IPS-NIHi11 (cell line): ENCODE measurements around the gene ITGA4.
"Not testable (repeated sequence)": the region's sequence is repeated elsewhere in the genome, so short reads cannot be mapped to it uniquely, and the experiment has no call there.

ENCODE experiments used
- DNase-seq: peaks from one replicate; pipeline ENCODE4 v3.0.0; 2012; ENCODE audit warnings: mixed read lengths, low spot score

ITGA4 gene

DNA sequence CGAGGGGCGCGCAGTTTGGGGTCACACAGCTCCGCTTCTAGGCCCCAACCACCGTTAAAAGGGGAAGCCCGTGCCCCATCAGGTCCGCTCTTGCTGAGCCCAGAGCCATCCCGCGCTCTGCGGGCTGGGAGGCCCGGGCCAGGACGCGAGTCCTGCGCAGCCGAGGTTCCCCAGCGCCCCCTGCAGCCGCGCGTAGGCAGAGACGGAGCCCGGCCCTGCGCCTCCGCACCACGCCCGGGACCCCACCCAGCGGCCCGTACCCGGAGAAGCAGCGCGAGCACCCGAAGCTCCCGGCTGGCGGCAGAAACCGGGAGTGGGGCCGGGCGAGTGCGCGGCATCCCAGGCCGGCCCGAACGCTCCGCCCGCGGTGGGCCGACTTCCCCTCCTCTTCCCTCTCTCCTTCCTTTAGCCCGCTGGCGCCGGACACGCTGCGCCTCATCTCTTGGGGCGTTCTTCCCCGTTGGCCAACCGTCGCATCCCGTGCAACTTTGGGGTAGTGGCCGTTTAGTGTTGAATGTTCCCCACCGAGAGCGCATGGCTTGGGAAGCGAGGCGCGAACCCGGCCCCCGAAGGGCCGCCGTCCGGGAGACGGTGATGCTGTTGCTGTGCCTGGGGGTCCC, at the start of gene ITGA4:
ITGA4 (plus strand) TSS at position 266 of the 620 bp plus-strand sequence; CDS start at position 535, 269 bp downstream.
- peak; percentile 83 for DNase-seq

DNA sequence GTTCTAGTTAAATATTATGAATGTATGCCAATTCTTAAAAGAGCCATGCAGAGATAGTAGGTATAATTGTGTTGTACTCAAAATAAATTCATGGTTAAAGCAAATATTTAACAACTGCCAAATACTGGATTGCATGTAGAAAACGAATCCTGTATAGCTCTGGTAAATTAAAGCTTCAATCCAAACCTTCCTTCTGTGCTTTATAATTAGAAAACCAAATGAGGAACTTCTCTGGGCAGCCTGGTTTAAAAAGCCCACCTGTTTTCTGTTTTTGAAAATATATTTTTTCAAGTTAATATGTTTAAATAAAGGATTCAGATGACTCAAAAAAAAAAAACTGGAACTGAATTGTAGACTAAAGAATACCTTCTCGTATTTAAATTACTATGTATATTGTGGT, 48.3 kb upstream of the ITGA4 start:
- no peak for DNase-seq

DNA sequence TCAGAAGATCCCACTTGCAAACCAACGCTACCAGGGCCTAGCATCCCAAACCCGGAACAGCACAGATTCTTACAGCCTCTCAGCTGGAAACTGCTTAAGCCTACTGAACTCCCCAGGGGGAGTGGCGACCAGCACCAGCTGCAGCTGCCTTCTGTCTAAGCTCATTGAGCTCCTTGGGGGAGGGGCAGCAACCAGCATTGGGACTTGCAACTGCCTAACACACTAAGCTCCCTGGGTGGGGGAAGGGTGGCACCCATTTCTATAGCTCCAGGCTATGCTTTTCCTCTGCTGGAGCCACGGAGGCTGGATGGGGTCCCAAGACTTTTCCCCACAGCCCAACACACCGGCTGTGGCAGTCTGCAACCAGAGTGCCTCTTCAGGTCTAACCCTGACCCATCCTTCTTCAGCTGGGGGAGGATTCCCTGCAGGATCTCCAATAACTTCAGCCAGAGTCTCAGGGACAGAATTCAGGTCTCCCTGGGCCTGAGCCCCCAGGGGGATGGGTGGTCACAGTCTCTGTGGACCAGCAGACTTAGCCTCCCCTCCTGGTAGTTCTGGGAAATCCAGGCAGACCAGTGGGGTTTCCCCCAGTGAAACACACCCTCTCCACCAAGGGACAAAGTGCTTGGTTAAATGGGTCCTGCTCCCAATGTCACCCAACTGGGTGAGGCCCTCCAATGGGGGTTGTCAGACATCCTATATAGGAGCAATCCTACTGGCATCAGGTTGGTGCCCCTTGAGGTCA, 45.9 kb upstream of the ITGA4 start:
- peak; percentile 13 for DNase-seq

DNA sequence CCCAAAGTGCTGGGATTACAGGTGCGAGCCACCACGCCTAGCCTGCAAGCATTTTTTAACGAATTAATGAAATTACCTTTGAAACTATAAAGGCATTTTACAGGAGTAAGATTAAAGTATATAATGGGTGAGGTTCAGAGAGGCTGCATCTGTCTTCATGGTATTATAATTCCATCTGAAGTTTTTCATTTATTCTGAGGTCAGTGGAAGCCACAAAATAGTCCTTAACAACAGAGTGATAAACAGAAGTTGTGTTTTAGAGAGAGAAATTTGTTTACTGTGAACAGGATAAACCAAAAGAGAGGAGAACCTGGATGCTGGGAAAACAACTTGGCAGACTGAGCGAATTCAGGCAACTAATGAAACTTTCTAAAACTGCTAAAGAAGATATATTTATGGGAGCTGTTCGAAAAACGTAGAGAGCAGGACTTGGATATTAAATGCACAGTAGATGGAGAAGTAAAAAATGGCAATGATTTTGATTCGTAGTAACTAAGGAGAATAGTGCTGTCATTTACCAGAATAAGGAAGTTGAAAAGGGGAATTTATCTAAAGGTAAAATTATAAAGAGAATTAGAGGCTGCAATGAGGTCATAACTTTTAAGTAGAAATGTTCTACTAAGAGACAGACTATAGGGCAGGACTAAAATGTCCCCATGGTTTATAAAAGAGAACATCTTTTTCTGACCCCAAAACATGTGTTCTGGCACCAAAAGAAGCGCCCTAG, 37.9 kb upstream of the ITGA4 start:
- DNase-seq: no peak

DNA sequence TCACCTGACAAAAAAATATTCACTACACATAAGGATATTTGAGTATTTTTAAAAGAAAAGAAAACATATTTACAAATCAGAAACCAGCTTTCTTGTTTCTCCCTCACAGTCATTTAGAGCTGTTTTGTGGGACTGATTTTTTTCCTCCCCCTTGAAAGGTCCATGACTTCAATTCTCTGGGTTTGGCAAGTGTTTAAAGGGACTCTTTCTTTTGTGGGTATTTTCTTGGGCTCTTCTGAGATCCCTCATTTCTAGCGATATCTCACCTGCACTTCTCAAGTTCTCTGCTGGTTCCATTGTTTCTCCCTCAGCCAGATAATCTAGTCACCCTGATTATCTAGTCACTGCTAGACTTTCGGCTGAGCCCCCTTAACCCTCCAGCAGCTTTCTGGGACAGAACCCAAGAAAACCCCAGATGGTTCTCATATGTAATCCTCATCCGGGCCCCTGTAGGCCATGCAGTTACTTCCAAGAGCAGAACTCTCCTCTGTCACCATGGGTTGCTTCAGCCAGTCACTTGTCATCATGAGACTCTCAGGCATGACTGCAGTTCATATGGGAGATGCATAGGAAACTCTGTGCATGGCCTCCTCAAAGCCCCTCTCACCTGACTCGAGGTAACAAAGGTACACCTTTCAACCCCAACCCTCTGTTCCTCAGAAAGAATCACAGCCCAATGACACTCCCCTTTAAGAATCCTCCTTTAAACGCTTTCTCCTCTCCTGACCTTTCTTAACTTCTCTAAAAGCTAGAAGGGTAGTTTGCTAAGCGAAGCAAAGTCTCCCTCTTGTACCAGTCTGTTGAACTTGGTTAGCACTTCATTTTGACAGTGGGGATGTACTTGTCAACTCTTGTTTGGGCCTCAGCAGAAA, 36.7 kb upstream of the ITGA4 start:
- no peak for DNase-seq

DNA sequence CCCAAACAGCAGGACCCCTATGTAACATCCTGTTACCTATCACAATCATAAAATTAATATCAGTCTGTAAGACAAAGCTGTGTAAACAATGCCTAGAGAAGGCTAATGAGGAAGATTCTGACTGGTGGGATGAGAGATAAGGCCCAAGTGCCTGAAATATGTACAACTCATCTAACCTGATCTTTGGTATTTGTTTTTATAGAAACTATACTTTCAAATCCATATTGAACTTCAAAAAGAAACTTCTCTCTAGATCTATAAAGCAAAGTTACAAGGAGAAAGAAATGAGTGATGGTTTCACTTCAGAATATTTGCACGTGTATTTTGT, 36.1 kb upstream of the ITGA4 start:
- no peak for DNase-seq

DNA sequence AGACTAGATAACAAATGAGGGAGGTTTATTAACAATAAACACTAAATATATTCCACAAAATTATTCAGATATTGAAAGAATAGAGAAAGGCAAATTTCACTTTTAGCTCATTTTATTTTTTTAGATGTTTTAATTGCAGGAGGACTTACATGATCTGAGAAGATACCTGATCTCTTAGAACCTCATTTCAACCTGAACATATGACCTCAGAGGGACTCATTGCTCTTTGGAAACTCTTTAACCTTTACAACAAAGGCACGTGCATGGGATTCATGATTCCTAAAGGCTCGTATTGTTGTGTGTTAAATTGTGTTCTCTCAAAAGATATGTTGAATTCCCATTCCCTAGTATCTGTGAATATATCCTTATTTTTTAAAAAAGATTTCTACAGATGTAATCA, 35.7 kb upstream of the ITGA4 start:
- DNase-seq: no peak

DNA sequence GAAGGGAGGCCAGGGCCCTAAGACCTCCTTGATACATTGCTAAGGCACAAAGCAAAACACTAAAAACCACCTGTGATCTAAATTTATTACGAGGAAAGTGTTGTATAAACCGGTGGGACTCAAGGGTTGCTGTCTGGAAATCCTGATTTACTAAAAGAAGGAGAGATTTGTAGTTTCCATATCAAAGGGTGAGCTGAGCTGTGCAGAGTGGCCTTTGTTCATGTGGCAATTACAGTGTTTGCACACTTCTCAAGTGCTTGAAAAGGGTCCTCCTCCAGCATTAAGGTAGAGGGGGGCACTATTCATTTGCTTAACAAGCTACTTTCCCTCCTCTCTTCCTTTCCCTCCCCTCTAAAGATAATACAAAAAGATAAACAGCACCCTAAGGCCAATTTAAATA, 30.5 kb upstream of the ITGA4 start:
- no peak for DNase-seq

DNA sequence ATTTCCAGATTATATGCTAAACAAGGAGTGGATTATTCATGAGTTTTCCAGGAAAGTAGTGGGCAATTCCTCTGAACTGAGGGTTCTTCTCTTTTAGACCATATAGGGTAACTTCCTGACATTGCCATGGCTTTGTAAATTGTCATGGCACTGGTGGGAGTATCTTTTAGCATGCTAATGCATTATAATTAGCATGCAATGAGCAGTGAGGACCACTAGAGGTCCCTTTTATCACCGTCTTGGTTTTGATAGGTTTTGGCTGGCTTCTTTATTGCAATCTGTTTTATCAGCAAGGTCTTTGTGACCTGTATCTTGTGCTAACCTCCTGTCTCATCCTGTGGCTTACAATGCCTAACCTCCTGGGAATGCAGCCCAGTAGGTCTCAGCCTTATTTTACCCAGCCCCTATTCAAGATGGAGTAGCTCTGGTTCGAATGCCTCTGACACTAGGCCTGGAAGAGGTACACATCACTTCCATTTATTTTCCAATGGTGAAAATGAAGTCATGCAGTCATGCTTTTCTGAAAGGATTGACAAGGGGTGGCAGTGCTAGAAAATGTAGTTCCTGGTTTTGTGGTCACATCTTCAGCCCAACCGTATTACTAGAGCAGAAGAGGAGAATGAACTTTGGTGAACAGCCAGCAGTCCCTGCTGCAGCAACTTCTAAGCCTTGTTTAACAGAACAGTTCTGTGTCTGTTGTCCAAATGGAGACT, 26.6 kb upstream of the ITGA4 start:
- no peak for DNase-seq

DNA sequence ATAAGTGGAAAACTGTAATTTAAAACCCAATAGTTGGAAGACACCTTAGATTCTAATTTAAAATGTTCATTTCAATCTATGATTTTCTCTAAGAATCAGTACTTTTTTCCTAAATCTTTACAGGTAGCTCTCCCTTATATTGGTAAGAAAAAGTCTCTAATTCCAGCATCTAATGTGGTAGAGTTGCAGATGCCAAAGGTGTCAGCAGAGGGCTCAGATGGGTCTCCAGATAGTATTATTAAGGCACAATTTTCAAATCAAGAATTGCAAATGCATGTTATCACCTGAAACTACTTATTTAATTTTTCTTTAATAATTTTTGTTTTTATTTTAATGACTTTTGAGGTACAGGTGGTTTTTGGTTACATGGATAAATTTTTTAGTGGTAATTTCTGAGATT, 25.5 kb upstream of the ITGA4 start:
- no peak for DNase-seq

DNA sequence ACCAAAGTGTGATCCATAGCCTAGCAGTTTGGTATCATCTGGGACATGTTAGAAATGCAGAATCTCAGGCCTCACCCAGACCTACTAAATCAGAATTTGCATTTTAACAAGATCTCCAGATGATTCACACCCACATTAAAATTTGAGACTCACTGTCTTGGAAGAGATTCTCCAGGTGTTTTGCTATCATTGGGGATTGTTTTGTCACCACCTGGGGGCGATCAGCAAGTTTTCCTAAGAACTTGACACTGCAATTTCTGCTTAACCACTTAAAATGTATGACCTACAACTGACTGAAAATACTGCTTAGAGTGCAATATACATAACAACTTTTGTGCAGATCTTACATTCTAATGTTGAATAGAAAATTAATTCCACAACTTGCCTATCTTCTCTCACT, 18.9 kb upstream of the ITGA4 start:
- peak; percentile 27 for DNase-seq

DNA sequence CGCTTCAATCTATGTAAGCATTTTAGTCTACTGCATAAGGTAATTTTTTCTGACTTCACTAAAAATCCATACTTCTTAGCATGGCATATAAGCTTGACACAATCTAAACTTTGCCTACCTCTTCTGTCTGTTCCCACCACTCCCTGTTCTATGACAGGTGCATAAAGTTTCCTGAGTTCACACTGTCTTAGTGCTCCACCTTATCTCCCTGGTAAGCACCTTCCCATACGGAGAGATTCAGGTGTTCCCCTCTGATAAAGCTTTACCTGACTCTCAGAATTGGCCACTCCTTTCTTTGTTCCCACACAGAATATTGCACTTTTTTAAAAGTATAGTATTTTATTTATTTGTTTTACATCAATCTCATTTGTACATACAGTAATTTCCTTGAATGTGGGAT, 16.8 kb upstream of the ITGA4 start:
- no peak for DNase-seq

DNA sequence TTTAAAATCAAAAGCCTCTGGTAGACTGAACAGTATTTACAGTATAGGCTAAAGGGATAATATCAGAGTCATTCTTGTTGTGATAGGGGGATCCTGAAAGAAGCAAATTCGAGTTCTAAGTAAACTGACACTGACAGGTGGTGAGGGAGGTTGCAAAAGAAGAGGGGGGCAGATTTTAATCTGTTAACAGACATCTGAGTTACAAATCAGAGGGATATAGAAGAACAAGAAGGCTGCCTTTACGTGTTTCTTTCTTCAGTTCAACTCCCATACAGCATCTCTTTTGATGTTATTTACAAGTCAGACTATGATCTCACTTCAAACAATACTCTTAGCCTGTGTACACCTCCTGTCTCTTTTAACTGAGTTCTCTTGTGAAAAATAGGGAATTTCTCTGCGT, 16.3 kb upstream of the ITGA4 start:
- no peak for DNase-seq

DNA sequence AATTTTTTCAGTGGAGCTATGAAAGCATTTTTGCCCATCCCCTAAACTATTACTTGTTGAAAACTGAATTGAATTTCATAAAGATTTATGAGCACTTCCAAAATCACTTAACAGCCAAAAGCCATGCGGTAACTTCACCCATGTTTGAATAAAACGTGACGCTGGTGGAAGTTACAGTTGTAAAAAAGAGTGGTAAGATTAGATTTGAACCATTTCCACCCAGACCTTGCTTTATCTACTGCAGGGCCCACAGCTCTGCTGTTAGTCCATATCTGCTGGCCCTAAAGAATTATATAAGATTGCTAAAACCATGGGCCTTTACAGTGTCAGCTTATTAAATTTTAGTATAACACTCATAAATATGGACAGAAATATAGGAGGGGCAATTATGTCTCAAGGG, 15.5 kb upstream of the ITGA4 start:
- no peak for DNase-seq

DNA sequence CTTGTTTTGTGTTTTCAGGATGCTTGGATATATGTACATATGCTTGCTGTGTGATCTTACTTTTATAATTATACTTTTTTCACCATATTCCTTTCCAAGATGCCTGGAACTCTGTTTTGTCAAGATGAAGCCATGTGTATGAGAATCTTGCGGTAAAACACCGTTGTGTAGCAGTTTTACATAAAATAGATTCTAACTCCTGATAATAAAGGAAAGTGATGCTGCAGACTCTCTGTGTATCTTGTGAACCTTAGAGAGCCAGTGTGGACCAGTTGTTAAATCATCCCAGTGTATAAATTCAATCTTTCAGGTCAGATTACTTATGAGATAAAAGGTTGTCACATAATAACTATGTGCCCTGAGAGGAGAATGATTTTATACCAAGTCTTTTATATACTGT, 12.5 kb upstream of the ITGA4 start:
- no peak for DNase-seq

DNA sequence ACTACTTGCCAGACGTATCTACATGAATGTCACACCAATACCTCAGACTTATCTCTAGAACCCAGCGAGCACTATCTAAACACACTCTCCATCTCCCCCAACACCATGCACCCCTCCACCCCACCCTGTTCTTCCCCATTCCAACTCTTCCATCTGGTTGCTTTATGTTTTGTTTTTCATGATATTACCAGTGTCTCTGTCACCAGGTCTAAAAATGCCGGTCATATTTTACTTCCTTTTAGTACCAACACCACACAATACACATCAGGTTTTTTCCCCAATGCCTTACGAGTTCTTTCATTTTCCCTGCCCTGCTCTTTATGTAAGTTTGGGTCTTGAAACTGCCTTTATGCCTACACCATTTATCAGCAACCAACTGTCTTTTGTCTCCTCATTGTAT, 10.2 kb upstream of the ITGA4 start:
- DNase-seq: no peak

DNA sequence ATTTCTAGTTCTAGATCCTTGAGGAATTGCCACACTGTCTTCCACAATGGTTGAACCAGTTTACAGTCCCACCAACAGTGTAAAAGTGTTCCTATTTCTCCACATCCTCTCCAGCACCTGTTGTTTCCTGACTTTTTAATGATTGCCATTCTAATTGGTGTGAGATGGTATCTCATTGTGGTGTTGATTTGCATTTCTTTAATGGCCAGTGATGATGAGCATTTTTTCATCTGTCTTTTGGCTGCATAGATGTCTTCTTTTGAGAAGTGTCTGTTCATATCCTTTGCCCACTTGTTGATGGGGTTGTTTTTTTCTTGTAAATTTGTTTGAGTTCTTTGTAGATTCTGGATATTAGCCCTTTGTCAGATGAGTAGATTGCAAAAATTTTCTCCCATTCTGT, 7.9 kb upstream of the ITGA4 start:
- DNase-seq: not testable (repeated sequence)

DNA sequence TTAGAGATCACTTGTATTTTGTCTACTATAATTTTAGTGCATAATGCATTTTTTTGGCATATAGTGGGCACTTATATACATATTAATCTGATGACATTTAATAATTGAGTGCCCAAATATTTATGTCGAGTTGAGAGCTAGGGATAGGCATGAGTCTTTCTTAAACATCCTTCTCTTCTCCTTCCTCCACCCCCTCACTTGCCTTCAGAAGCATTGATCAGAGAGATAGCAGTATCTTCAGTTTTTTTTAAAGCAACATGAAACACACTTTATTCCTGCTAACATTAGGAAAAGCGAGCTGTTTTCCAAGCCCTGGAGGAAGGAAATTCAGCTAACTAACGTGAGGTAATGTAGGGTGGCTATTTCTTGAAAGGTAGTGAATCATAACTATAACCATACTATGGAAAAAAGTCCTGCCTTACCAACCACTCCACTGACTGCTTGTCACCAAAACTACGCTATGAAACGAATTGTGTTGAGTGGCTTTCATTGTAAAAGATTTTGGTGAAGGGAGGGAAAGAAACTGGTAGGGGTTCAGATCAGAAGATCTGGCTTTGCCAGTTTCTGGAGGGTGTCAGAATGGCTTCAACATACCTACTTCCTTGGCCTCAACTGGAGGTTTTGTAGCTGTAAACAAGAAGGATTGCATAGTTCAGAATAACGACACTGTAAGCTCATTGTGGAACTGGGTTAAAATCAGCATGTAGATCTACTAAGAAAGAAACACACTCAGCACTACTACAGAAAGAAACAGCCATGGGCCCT, 2.3 kb upstream of the ITGA4 start:
- no peak for DNase-seq

DNA sequence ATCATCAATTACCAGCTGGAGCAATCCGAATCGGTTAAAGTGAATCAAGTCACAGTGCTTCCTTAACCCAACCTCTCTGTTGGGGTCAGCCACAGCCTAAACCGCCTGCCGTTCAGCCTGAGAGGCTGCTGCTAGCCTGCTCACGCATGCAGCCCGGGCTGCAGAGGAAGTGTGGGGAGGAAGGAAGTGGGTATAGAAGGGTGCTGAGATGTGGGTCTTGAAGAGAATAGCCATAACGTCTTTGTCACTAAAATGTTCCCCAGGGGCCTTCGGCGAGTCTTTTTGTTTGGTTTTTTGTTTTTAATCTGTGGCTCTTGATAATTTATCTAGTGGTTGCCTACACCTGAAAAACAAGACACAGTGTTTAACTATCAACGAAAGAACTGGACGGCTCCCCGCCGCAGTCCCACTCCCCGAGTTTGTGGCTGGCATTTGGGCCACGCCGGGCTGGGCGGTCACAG, 496 bp upstream of the ITGA4 start:
- DNase-seq: peak; percentile 23

DNA sequence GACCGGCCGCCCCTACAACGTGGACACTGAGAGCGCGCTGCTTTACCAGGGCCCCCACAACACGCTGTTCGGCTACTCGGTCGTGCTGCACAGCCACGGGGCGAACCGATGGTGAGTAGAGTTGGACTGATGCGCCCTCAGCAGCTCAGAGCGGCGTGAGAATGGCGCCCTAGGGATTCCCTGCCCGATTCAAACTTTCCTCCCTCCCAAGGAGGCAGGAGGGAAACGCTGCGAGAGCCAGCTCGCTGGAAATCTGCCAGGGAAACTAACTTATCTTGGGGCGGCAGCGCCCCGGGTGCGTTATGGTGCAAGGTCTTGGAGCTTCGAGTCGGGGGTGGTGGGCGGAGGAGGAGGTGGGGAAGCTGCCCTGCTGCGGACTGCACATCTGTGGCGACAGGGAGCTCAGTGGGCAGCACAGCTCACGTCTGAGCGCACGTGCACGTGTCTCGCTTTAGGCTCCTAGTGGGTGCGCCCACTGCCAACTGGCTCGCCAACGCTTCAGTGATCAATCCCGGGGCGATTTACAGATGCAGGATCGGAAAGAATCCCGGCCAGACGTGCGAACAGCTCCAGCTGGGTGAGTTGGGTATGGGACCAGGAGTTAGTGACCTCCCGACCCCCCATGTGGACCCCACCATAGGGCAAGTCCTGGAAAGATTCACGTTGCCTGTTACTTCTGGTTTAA, 697 bp downstream of the ITGA4 start:
- no peak for DNase-seq
